Ovary (tissue), 3 donors: ENCODE results near the gene SLC22A2.

Source experiments
- EP300 ChIP-seq: sonication (generic); formaldehyde crosslinking; IDR thresholded peaks from one replicate; pipeline ENCODE4 v1.6.1; 2017; ENCODE audit warnings: antibody characterized with exemption
- POLR2A ChIP-seq: fragments of 450-650 bp; IDR thresholded peaks from one replicate; pipeline ENCODE4 v1.6.1; 2017; ENCODE audit warnings: antibody characterized with exemption, mild to moderate bottlenecking, moderate library complexity
- TF ChIP-seq, protein P1 (sequence below), 3 donors: fragments of 450-650 bp in 2 of 3; fragments of 200-600 bp in 1 of 3; IDR thresholded peaks; one replicate each; pipeline versions ENCODE4 v1.5.1 to v1.8.0; 2016 to 2022; ENCODE audit warnings: antibody characterized with exemption in 3 of 3, mild to moderate bottlenecking in 1 of 3
- donor health status: DM: no; HTN: no; CAD: no.

DNA sequence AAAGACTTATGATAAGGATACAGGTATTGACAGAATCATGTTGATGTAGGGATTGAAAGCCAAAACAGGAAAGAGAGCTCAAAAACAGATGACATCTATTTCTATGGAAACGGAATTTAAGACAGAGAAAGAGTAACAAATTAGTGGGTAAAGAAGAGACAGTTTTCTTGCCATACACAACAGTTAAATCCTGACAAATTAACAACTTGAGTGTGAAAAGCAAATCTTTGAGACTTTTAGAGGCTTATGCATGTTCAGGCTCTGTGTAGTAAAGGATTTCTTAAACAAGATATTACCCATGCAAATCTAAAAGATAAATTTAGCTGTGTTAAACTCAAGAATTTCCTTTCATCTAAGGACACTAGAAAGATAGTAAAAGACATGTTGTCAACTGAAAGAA lies 68.5 kb downstream of the SLC22A2 start:
- TF ChIP-seq, protein P1, sequence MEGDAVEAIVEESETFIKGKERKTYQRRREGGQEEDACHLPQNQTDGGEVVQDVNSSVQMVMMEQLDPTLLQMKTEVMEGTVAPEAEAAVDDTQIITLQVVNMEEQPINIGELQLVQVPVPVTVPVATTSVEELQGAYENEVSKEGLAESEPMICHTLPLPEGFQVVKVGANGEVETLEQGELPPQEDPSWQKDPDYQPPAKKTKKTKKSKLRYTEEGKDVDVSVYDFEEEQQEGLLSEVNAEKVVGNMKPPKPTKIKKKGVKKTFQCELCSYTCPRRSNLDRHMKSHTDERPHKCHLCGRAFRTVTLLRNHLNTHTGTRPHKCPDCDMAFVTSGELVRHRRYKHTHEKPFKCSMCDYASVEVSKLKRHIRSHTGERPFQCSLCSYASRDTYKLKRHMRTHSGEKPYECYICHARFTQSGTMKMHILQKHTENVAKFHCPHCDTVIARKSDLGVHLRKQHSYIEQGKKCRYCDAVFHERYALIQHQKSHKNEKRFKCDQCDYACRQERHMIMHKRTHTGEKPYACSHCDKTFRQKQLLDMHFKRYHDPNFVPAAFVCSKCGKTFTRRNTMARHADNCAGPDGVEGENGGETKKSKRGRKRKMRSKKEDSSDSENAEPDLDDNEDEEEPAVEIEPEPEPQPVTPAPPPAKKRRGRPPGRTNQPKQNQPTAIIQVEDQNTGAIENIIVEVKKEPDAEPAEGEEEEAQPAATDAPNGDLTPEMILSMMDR (IDR thresholded peaks at IDR 0.05): no peak
- no peak for TF ChIP-seq POLR2A
- TF ChIP-seq EP300: no peak
